Mesothelial cell of epicardium (in vitro differentiated cells): ENCODE measurements around the gene FDX2. TPM values are rescaled to one million over a fixed set of nuclear protein-coding genes. Genes with fewer than 3 reads are reported as not detected.

Experiments
- DNase-seq, 2 experiments: peaks; one replicate each; pipeline ENCODE4 v3.0.0; 2021; ENCODE audit warnings: low spot score in 2 of 2; ENCODE audit not compliant: unreplicated experiment in 2 of 2
- H3K27ac Mint-ChIP-seq: 2 replicates; pipeline ENCODE4 v1.8.0; 2021; ENCODE audit warnings: mixed read lengths
- H3K27me3 Mint-ChIP-seq: 2 replicates; pipeline ENCODE4 v1.8.0; 2021; ENCODE audit warnings: low read depth, mixed read lengths
- H3K36me3 Mint-ChIP-seq: 2 replicates; pipeline ENCODE4 v1.8.0; 2021; ENCODE audit warnings: mixed read lengths
- H3K4me1 Mint-ChIP-seq: 2 replicates; pipeline ENCODE4 v1.8.0; 2021; ENCODE audit warnings: mixed read lengths
- H3K4me3 Mint-ChIP-seq: 2 replicates; pipeline ENCODE4 v1.8.0; 2021; ENCODE audit warnings: mild to moderate bottlenecking, moderate library complexity, mixed read lengths
- H3K9me3 Mint-ChIP-seq: 2 replicates; pipeline ENCODE4 v1.8.0; 2021; ENCODE audit warnings: mixed read lengths
- CTCF ChIP-seq: fragments of 200-600 bp; sonication (generic); IDR thresholded peaks from one replicate; pipeline ENCODE4 v1.5.0; 2021; ENCODE audit warnings: antibody characterized with exemption; ENCODE audit not compliant: unreplicated experiment
- total RNA-seq: library from RNA; stranded (reverse); gene quantifications from 3 replicates; pipeline ENCODE4 v1.2.1, GENCODE V29; 2021

FDX2 gene
- total RNA-seq, 1 donor from 2014 or later: 18.6 TPM

- H3K4me1 Mint-ChIP-seq: no peaks in the 10 kb centered on the region
- no peaks in the 10 kb centered on the region for H3K9me3 Mint-ChIP-seq
- no peak for TF ChIP-seq CTCF
- H3K36me3 Mint-ChIP-seq: peaks cover 20% of the 10 kb centered on the region
- no peak overlapping the region for H3K4me3 Mint-ChIP-seq
- H3K27ac Mint-ChIP-seq: no peak overlapping the region
- H3K27me3 Mint-ChIP-seq: no peaks in the 10 kb centered on the region
- no peak for DNase-seq
Observed at GRCh38 chr19:10361569-10362011, 45.8 kb upstream of the FDX2 start.

GRCh38 chr19:10356431-10356830 lies 40.6 kb upstream of the FDX2 start:
- no peak for TF ChIP-seq CTCF
- Mint-ChIP-seq H3K4me1 (peaks cover 7% of the 10 kb centered on the region), H3K27me3 (no peaks in the 10 kb centered on the region), H3K4me3 (no peak overlapping the region), H3K36me3 (peaks cover 29% of the 10 kb centered on the region), H3K27ac (no peak overlapping the region), H3K9me3 (no peaks in the 10 kb centered on the region)
- no peak for DNase-seq

- Mint-ChIP-seq H3K27ac (no peak overlapping the region), H3K27me3 (no peaks in the 10 kb centered on the region), H3K4me1 (peaks cover 7% of the 10 kb centered on the region), H3K36me3 (peaks cover 22% of the 10 kb centered on the region), H3K9me3 (no peaks in the 10 kb centered on the region), H3K4me3 (peak overlapping the region; percentile 59)
- DNase-seq: peak; percentile 54 to 82
- no peak for TF ChIP-seq CTCF
Observed at GRCh38 chr19:10353793-10354391, 38.1 kb upstream of the FDX2 start.

- peaks cover 22% of the 10 kb centered on the region for H3K36me3 Mint-ChIP-seq
- peaks cover 7% of the 10 kb centered on the region for H3K4me1 Mint-ChIP-seq
- H3K9me3 Mint-ChIP-seq: no peaks in the 10 kb centered on the region
- no peak for TF ChIP-seq CTCF
- peak overlapping the region; percentile 30 for H3K27ac Mint-ChIP-seq
- peak in 1 of 2 experiments; percentile 44 for DNase-seq
- H3K4me3 Mint-ChIP-seq: peak overlapping the region; percentile 59
- H3K27me3 Mint-ChIP-seq: no peaks in the 10 kb centered on the region
Observed at GRCh38 chr19:10352764-10353671, 37.2 kb upstream of the FDX2 start.

- DNase-seq: no peak
- no peak overlapping the region for H3K4me3 Mint-ChIP-seq
- no peak for TF ChIP-seq CTCF
- H3K9me3 Mint-ChIP-seq: no peaks in the 10 kb centered on the region
- H3K4me1 Mint-ChIP-seq: no peaks in the 10 kb centered on the region
- H3K27me3 Mint-ChIP-seq: no peaks in the 10 kb centered on the region
- no peak overlapping the region for H3K27ac Mint-ChIP-seq
- peaks cover 2% of the 10 kb centered on the region for H3K36me3 Mint-ChIP-seq
Observed at GRCh38 chr19:10346509-10346908, 30.7 kb upstream of the FDX2 start.
